H9 (cell line): ENCODE data around the gene FHIT. TPM values are rescaled to one million over a fixed set of nuclear protein-coding genes. Genes with fewer than 3 reads are reported as not detected.

Experiments used
- DNase-seq: peaks from one replicate; pipeline ENCODE4 v3.0.0-alpha.2; 2017
- H2AFZ ChIP-seq: one replicate; pipeline ENCODE4 v1.6.1; 2013; ENCODE audit warnings: mild to moderate bottlenecking, low read length, control low read depth, moderate library complexity
- H2AK5ac ChIP-seq: 2 replicates; pipeline ENCODE4 v1.6.1; 2013; ENCODE audit warnings: low read length, control low read depth, mixed read lengths; ENCODE audit not compliant: insufficient read length
- H2BK120ac ChIP-seq: one replicate; pipeline ENCODE4 v1.6.1; 2013; ENCODE audit warnings: low read depth, mild to moderate bottlenecking, low read length, control low read depth, inconsistent platforms; ENCODE audit not compliant: poor library complexity, severe bottlenecking
- H2BK12ac ChIP-seq: 2 replicates; pipeline ENCODE4 v1.6.1; 2013; ENCODE audit warnings: low read length, control low read depth, mixed read lengths, low read depth; ENCODE audit not compliant: insufficient read length
- H2BK15ac ChIP-seq: 2 replicates; pipeline ENCODE4 v1.6.1; 2013; ENCODE audit warnings: low read depth, low read length, control low read depth
- H2BK20ac ChIP-seq: one replicate; pipeline ENCODE4 v1.6.1; 2013; ENCODE audit warnings: low read depth, mild to moderate bottlenecking, low read length, control low read depth, inconsistent platforms; ENCODE audit not compliant: poor library complexity, severe bottlenecking
- H2BK5ac ChIP-seq: 2 replicates; pipeline ENCODE4 v1.6.1; 2013; ENCODE audit warnings: low read length, control low read depth, mixed read lengths; ENCODE audit not compliant: insufficient read length
- H3K14ac ChIP-seq: 2 replicates; pipeline ENCODE4 v1.6.1; 2013; ENCODE audit warnings: low read length, control low read depth; ENCODE audit not compliant: insufficient read depth
- H3K18ac ChIP-seq: 2 replicates; pipeline ENCODE4 v1.6.1; 2013; ENCODE audit warnings: low read depth, mild to moderate bottlenecking, mixed read lengths, low read length, control low read depth; ENCODE audit not compliant: insufficient read length
- H3K23ac ChIP-seq: 2 replicates; pipeline ENCODE4 v1.6.1; 2013; ENCODE audit warnings: low read length, control low read depth, mixed read lengths, low read depth; ENCODE audit not compliant: insufficient read length
- H3K23me2 ChIP-seq: 2 replicates; pipeline ENCODE4 v1.6.1; 2013; ENCODE audit warnings: low read depth, mild to moderate bottlenecking, mixed read lengths, low read length, control low read depth; ENCODE audit not compliant: insufficient read length, poor library complexity, severe bottlenecking
- H3K27ac ChIP-seq: 2 replicates; pipeline ENCODE4 v1.5.1; 2013; ENCODE audit warnings: low read length, control low read depth, mixed read lengths, low read depth; ENCODE audit not compliant: insufficient read length
- H3K27me3 ChIP-seq: 2 replicates; pipeline ENCODE4 v1.6.1; 2013; ENCODE audit warnings: low read length, control low read depth, inconsistent platforms; ENCODE audit not compliant: insufficient read depth
- H3K4ac ChIP-seq: 2 replicates; pipeline ENCODE4 v1.6.1; 2013; ENCODE audit warnings: low read depth, mild to moderate bottlenecking, control low read depth, inconsistent platforms, low read length, moderate library complexity
- H3K4me1 ChIP-seq: 2 replicates; pipeline ENCODE4 v1.6.1; 2013; ENCODE audit warnings: low read length, control low read depth, inconsistent platforms; ENCODE audit not compliant: insufficient read depth
- H3K4me2 ChIP-seq: 2 replicates; pipeline ENCODE4 v1.6.1; 2013; ENCODE audit warnings: low read length, control low read depth, mixed read lengths; ENCODE audit not compliant: insufficient read length, insufficient read depth
- H3K56ac ChIP-seq: 2 replicates; pipeline ENCODE4 v1.6.1; 2013; ENCODE audit warnings: low read depth, mild to moderate bottlenecking, mixed read lengths, low read length, control low read depth; ENCODE audit not compliant: insufficient read length
- H3K79me1 ChIP-seq: 2 replicates; pipeline ENCODE4 v1.6.1; 2013; ENCODE audit warnings: low read depth, mild to moderate bottlenecking, moderate library complexity, low read length, control low read depth, inconsistent platforms; ENCODE audit not compliant: insufficient read depth, poor library complexity, severe bottlenecking
- H3K79me2 ChIP-seq: 2 replicates; pipeline ENCODE4 v1.6.1; 2013; ENCODE audit warnings: low read length, control low read depth, inconsistent platforms; ENCODE audit not compliant: insufficient read depth
- H3K9ac ChIP-seq: 2 replicates; pipeline ENCODE4 v1.6.1; 2013; ENCODE audit warnings: low read length, control low read depth, mixed read lengths; ENCODE audit not compliant: insufficient read length; ENCODE audit errors: extremely low read depth
- H3K9me3 ChIP-seq: one replicate; pipeline ENCODE4 v1.6.1; 2013; ENCODE audit warnings: low read depth, low read length, inconsistent platforms; ENCODE audit not compliant: control insufficient read depth
- H3T11ph ChIP-seq: one replicate; pipeline ENCODE4 v1.6.1; 2013; ENCODE audit warnings: mild to moderate bottlenecking, low read length, control low read depth, inconsistent platforms
- H4K20me1 ChIP-seq: one replicate; pipeline ENCODE4 v1.6.1; 2013; ENCODE audit not compliant: control insufficient read depth, insufficient read length, insufficient read depth
- H4K5ac ChIP-seq: 2 replicates; pipeline ENCODE4 v1.6.1; 2013; ENCODE audit warnings: low read depth, mild to moderate bottlenecking, mixed read lengths, low read length, control low read depth; ENCODE audit not compliant: insufficient read length
- H4K8ac ChIP-seq: replicated peaks from 2 replicates; pipeline ENCODE4 v1.6.1; 2013; ENCODE audit warnings: low read length, control low read depth, mixed read lengths, low read depth; ENCODE audit not compliant: insufficient read length
- H4K91ac ChIP-seq: 2 replicates; pipeline ENCODE4 v1.6.1; 2013; ENCODE audit warnings: low read depth, mild to moderate bottlenecking, moderate library complexity, mixed read lengths, low read length, control low read depth; ENCODE audit not compliant: insufficient read length
- H3K27ac Mint-ChIP-seq, 3 experiments: 2 replicates in 2 of 3; 3 replicates in 1 of 3; pipeline ENCODE4 v1.8.0; 2020 to 2021; ENCODE audit warnings: mixed read lengths in 3 of 3, mild to moderate bottlenecking in 1 of 3, moderate library complexity in 1 of 3
- H3K27me3 Mint-ChIP-seq: 2 replicates; pipeline ENCODE4 v1.8.0; 2021; ENCODE audit warnings: low read depth, mild to moderate bottlenecking, moderate library complexity, mixed read lengths
- H3K36me3 Mint-ChIP-seq, 3 experiments: 2 replicates in 2 of 3; 3 replicates in 1 of 3; pipeline ENCODE4 v1.8.0; 2020 to 2021; ENCODE audit warnings: low read depth in 3 of 3, mixed read lengths in 3 of 3; ENCODE audit not compliant: insufficient read depth in 1 of 3
- H3K4me1 Mint-ChIP-seq, 2 experiments: 2 replicates each; pipeline ENCODE4 v1.8.0; 2020; ENCODE audit warnings: mixed read lengths in 2 of 2
- H3K4me3 Mint-ChIP-seq, 2 experiments: 2 replicates in 1 of 2; 3 replicates in 1 of 2; pipeline ENCODE4 v1.8.0; 2020 to 2021; ENCODE audit warnings: mild to moderate bottlenecking in 2 of 2, mixed read lengths in 2 of 2, moderate library complexity in 1 of 2
- H3K9me3 Mint-ChIP-seq, 2 experiments: 2 replicates in 1 of 2; 3 replicates in 1 of 2; pipeline ENCODE4 v1.8.0; 2020; ENCODE audit warnings: mild to moderate bottlenecking in 2 of 2, mixed read lengths in 2 of 2, moderate library complexity in 1 of 2
- CTCF ChIP-seq: fragments of 200-600 bp; sonication (generic); conservative IDR thresholded peaks from 3 replicates; pipeline ENCODE4 v1.8.0; 2021; ENCODE audit warnings: antibody characterized with exemption, mild to moderate bottlenecking
- WGBS: extraction: QIAGEN DNeasy Blood & Tissue Kit; methylation state at CpG from one replicate; pipeline ENCODE4 v1.1.7; 2013; ENCODE audit warnings: missing lambda C conversion rate, low lambda C conversion rate, mixed read lengths; ENCODE audit not compliant: insufficient read length; ENCODE audit errors: extremely low coverage; 5-methylcytosine and 5-hydroxymethylcytosine counted together
- total RNA-seq: library from RNA; stranded (reverse); gene quantifications from 2 replicates; pipeline ENCODE4 v1.2.1, GENCODE V29; 2021

Gene FHIT
- total RNA-seq, 1 experiment from 2014 or later, result 3.0 TPM

DNA sequence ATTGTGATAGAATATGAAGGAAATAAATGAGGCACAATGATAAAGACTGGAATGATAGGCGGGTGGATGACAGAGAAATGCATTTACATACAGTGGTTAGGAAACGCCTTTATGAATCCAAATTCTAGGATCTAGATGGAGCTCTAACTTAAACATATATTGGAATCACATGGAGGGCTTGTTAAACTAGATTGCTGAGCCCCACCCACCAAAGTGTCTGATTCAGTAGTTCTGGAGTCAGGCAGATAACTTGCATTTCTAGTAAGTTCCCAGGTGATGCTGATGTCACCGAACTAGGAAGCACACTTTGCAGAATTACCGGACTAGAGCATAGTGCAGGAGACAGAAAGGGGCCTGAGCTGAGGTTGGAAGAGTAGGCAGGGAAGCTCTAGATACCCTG, 837.2 kb downstream of the FHIT start:
- Histone ChIP-seq H2AFZ (no peak overlapping the region), H3K9me3 (no peaks in the 10 kb centered on the region), H3K14ac (no peak overlapping the region), H3K18ac (no peak overlapping the region), H3K23me2 (no peaks in the 10 kb centered on the region), H3K9ac (no peak overlapping the region), H4K91ac (no peak overlapping the region), H3K56ac (no peak overlapping the region), H3K23ac (no peak overlapping the region), H2BK15ac (no peak overlapping the region), H2BK20ac (no peak overlapping the region), H3K27ac (no peak overlapping the region), H2BK120ac (no peak overlapping the region), H3K4me1 (peaks cover 3% of the 10 kb centered on the region; the same call in 1 of the 2 replicates), H4K8ac (no peak overlapping the region), H3K4ac (no peak overlapping the region), H4K20me1 (no peaks in the 10 kb centered on the region), H2AK5ac (no peak overlapping the region), H2BK5ac (no peak overlapping the region), H3K27me3 (no peaks in the 10 kb centered on the region), H4K5ac (no peak overlapping the region), H3K79me2 (no peaks in the 10 kb centered on the region), H3T11ph (no peak overlapping the region), H3K4me2 (no peak overlapping the region), H3K79me1 (no peaks in the 10 kb centered on the region), H2BK12ac (no peak overlapping the region)
- Mint-ChIP-seq H3K9me3 (no peaks in the 10 kb centered on the region), H3K4me1 (peaks cover 16 to 25% of the 10 kb centered on the region in 2 experiments), H3K27ac (no peak overlapping the region), H3K36me3 (peaks cover 0 to 8% (median 0%) of the 10 kb centered on the region in 3 experiments; a peak in 1 of 7 replicates), H3K27me3 (no peaks in the 10 kb centered on the region), H3K4me3 (no peak overlapping the region)
- DNase-seq, result no peak
- WGBS, result no CpG with 5 or more reads among the region's 4 CpGs
- TF ChIP-seq CTCF, result no peak
